H1 (cell line): Measurements from ENCODE around the gene KRCC1. TPM values are rescaled to one million over a fixed set of nuclear protein-coding genes. Genes with fewer than 3 reads are reported as not detected.

Source experiments
- CTCF ChIA-PET: fragments of 300-600 bp; sonication (Branson Sonifier 250); formaldehyde crosslinking; loops from one replicate; lab custom pipeline; 2021; ENCODE audit not compliant: partially characterized antibody; lab: Charles Lee
- POLR2A ChIA-PET: fragments of 300-600 bp; sonication (Branson Sonifier 250); formaldehyde crosslinking; loops from one replicate; lab custom pipeline; 2021; ENCODE audit warnings: inconsistent platforms; ENCODE audit not compliant: partially characterized antibody; lab: Charles Lee
- DNase-seq, 2 experiments: peaks; one replicate each; pipeline versions ENCODE4 v3.0.0 to v3.0.0-alpha.2; 2010 to 2022; ENCODE audit warnings: low spot score in 2 of 2, low read depth in 1 of 2, mixed read lengths in 1 of 2
- FAIRE-seq: peaks from 2 replicates; lab custom pipeline; 2011; peaks lifted over from hg19 to GRCh38; lab: Jason Lieb, UNC
- H2AFZ ChIP-seq: 2 replicates; pipeline ENCODE4 v1.8.1; 2012; ENCODE audit warnings: low read length, inconsistent platforms
- H2AK5ac ChIP-seq: 2 replicates; pipeline ENCODE4 v1.6.1; 2013; ENCODE audit warnings: low read depth, low read length
- H2BK120ac ChIP-seq: replicated peaks from 2 replicates; pipeline ENCODE3; 2013; ENCODE audit warnings: low read depth, low read length, inconsistent platforms
- H2BK12ac ChIP-seq: 2 replicates; pipeline ENCODE4 v1.6.1; 2013; ENCODE audit warnings: low read depth, low read length
- H2BK15ac ChIP-seq: 2 replicates; pipeline ENCODE4 v1.6.1; 2013; ENCODE audit warnings: low read length
- H2BK20ac ChIP-seq: 2 replicates; pipeline ENCODE4 v1.6.1; 2013; ENCODE audit warnings: low read length
- H2BK5ac ChIP-seq: 2 replicates; pipeline ENCODE4 v1.6.1; 2013; ENCODE audit warnings: low read depth, low read length
- H3K14ac ChIP-seq: 2 replicates; pipeline ENCODE4 v1.6.1; 2013; ENCODE audit warnings: inconsistent platforms; ENCODE audit not compliant: insufficient read length
- H3K18ac ChIP-seq: 2 replicates; pipeline ENCODE4 v1.6.1; 2013; ENCODE audit warnings: low read length; ENCODE audit errors: extremely low read depth
- H3K23ac ChIP-seq: 2 replicates; pipeline ENCODE4 v1.6.1; 2013; ENCODE audit warnings: inconsistent platforms; ENCODE audit not compliant: insufficient read length
- H3K23me2 ChIP-seq: 2 replicates; pipeline ENCODE4 v1.6.1; 2013; ENCODE audit warnings: low read depth, low read length
- H3K27ac ChIP-seq: 2 replicates; pipeline ENCODE4 v1.6.1; 2011; ENCODE audit warnings: low read depth, low read length, inconsistent platforms
- H3K27me3 ChIP-seq, 4 experiments: replicated peaks in 1 of 4; 1 replicate in 1 of 4; 2 replicates in 3 of 4; pipeline versions ENCODE4 v1.6.1 to v1.8.1; 2011 to 2013; ENCODE audit warnings: low read length in 3 of 4, mild to moderate bottlenecking in 3 of 4, inconsistent platforms in 2 of 4, mixed read lengths in 2 of 4, moderate library complexity in 1 of 4; ENCODE audit not compliant: control insufficient read depth in 3 of 4, insufficient read depth in 3 of 4; ENCODE audit errors: extremely low read depth in 1 of 4
- H3K36me3 ChIP-seq, 4 experiments: 2 replicates each; pipeline versions ENCODE4 v1.6.1 to v1.8.1; 2011 to 2013; ENCODE audit warnings: mild to moderate bottlenecking in 4 of 4, low read length in 3 of 4, moderate library complexity in 2 of 4, control low read depth in 1 of 4, inconsistent platforms in 1 of 4; ENCODE audit not compliant: insufficient read depth in 4 of 4, control insufficient read depth in 2 of 4
- H3K4ac ChIP-seq: replicated peaks from 2 replicates; pipeline ENCODE3; 2013; ENCODE audit warnings: low read length, low read depth, mixed read lengths, inconsistent platforms; ENCODE audit not compliant: insufficient read length
- H3K4me1 ChIP-seq, 4 experiments: replicated peaks in 1 of 4; 1 replicate in 1 of 4; 2 replicates in 3 of 4; pipeline versions ENCODE4 v1.6.1 to v1.8.1; 2011 to 2013; ENCODE audit warnings: low read length in 3 of 4, inconsistent platforms in 2 of 4, mixed read lengths in 1 of 4; ENCODE audit not compliant: insufficient read depth in 4 of 4, control insufficient read depth in 3 of 4
- H3K4me2 ChIP-seq, 2 experiments: 2 replicates each; pipeline versions ENCODE4 v1.6.1 to v1.8.1; 2011 to 2013; ENCODE audit warnings: low read depth in 2 of 2, low read length in 2 of 2, control low read depth in 1 of 2, inconsistent platforms in 1 of 2, mild to moderate bottlenecking in 1 of 2; ENCODE audit not compliant: insufficient read depth in 1 of 2
- H3K4me3 ChIP-seq, 4 experiments: fragments of 200-600, 300-600 bp in 1 of 4; sonication (generic), shearing (Covaris generic), sonication (Bioruptor Twin) in 1 of 4; 2 replicates each; pipeline versions ENCODE4 v1.5.1 to v1.8.1; 2011 to 2016; ENCODE audit warnings: low read length in 4 of 4, low read depth in 3 of 4, control low read depth in 2 of 4, inconsistent platforms in 2 of 4, mild to moderate bottlenecking in 2 of 4, mixed read lengths in 1 of 4, moderate library complexity in 1 of 4; ENCODE audit not compliant: insufficient read depth in 2 of 4; ENCODE audit errors: extremely low read depth in 1 of 4
- H3K56ac ChIP-seq: replicated peaks from 2 replicates; pipeline ENCODE3; 2013; ENCODE audit warnings: low read depth, mild to moderate bottlenecking, mixed read lengths, low read length, inconsistent platforms; ENCODE audit not compliant: insufficient read length
- H3K79me1 ChIP-seq: 2 replicates; pipeline ENCODE4 v1.6.1; 2013; ENCODE audit warnings: low read depth, low read length, control low read depth
- H3K79me2 ChIP-seq, 2 experiments: 2 replicates each; pipeline versions ENCODE4 v1.6.1 to v1.8.1; 2012 to 2013; ENCODE audit warnings: low read length in 2 of 2, mild to moderate bottlenecking in 2 of 2, inconsistent platforms in 1 of 2; ENCODE audit not compliant: insufficient read depth in 2 of 2, control insufficient read depth in 1 of 2
- H3K9ac ChIP-seq, 4 experiments: replicated peaks in 1 of 4; 1 replicate in 1 of 4; 2 replicates in 3 of 4; pipeline versions ENCODE4 v1.6.1 to v1.8.1; 2011 to 2013; ENCODE audit warnings: low read depth in 3 of 4, low read length in 3 of 4, control low read depth in 2 of 4, mild to moderate bottlenecking in 2 of 4, moderate library complexity in 2 of 4, inconsistent platforms in 1 of 4; ENCODE audit errors: extremely low read depth in 1 of 4
- H3K9me3 ChIP-seq, 2 experiments: 2 replicates each; pipeline versions ENCODE4 v1.6.1 to v1.8.1; 2012 to 2013; ENCODE audit warnings: mild to moderate bottlenecking in 2 of 2, moderate library complexity in 2 of 2, control low read depth in 1 of 2, inconsistent platforms in 1 of 2, low read depth in 1 of 2, low read length in 1 of 2, mixed read lengths in 1 of 2; ENCODE audit not compliant: insufficient read depth in 2 of 2
- H4K20me1 ChIP-seq, 2 experiments: replicated peaks in 1 of 2; 2 replicates each; pipeline versions ENCODE3 to v1.8.1; 2011 to 2013; ENCODE audit warnings: inconsistent platforms in 2 of 2, low read length in 2 of 2, mild to moderate bottlenecking in 1 of 2; ENCODE audit not compliant: insufficient read depth in 2 of 2, control insufficient read depth in 1 of 2
- H4K5ac ChIP-seq: 2 replicates; pipeline ENCODE4 v1.6.1; 2013; ENCODE audit warnings: low read length, low read depth, mixed read lengths, inconsistent platforms; ENCODE audit not compliant: insufficient read length
- H4K8ac ChIP-seq: 2 replicates; pipeline ENCODE4 v1.8.0; 2013; ENCODE audit warnings: mild to moderate bottlenecking, moderate library complexity, low read length, inconsistent platforms; ENCODE audit not compliant: insufficient read depth; ENCODE audit errors: extremely low read depth
- H4K91ac ChIP-seq: replicated peaks from 2 replicates; pipeline ENCODE3; 2013; ENCODE audit warnings: low read length, mixed read lengths, inconsistent platforms; ENCODE audit not compliant: insufficient read length
- ASH2L ChIP-seq: fragments of 200-600, 300-600 bp; sonication (generic); IDR thresholded peaks from one replicate; pipeline ENCODE4 v1.7.1; 2017; ENCODE audit warnings: low read length
- BACH1 ChIP-seq: IDR thresholded peaks from 2 replicates; pipeline ENCODE4 v1.6.1; 2012; ENCODE audit warnings: low read length, improper control_type of control experiment
- BCL11A ChIP-seq, 2 experiments: IDR thresholded peaks; one replicate each; pipeline ENCODE4 v1.6.1; 2011; ENCODE audit warnings: low read depth in 2 of 2, low read length in 2 of 2, mild to moderate bottlenecking in 2 of 2
- CBX8 ChIP-seq: fragments of 300-800, 300-1000 bp; sonication (generic); IDR thresholded peaks from 2 replicates; pipeline ENCODE4 v1.7.1; 2016; ENCODE audit warnings: low read depth, low read length, borderline replicate concordance
- EZH2 ChIP-seq: fragments of 200-600 bp; sonication (generic); IDR thresholded peaks from 2 replicates; pipeline ENCODE4 v1.7.1; 2012; ENCODE audit warnings: low read depth, mild to moderate bottlenecking, moderate library complexity, low read length, inconsistent platforms; ENCODE audit not compliant: severe bottlenecking
- HDAC2 ChIP-seq, 2 experiments: fragments of 300-600 bp in 1 of 2; sonication (generic) in 1 of 2; IDR thresholded peaks; 2 replicates each; pipeline ENCODE4 v1.6.1; 2011 to 2012; ENCODE audit warnings: low read depth in 2 of 2, low read length in 2 of 2, mild to moderate bottlenecking in 2 of 2, moderate library complexity in 2 of 2, borderline replicate concordance in 1 of 2, inconsistent platforms in 1 of 2
- HDAC6 ChIP-seq: IDR thresholded peaks from one replicate; pipeline ENCODE4 v1.7.1; 2012; ENCODE audit warnings: low read depth, mild to moderate bottlenecking, inconsistent platforms, low read length, moderate library complexity
- KDM1A ChIP-seq: fragments of 200-600, 300-600 bp; sonication (generic); IDR thresholded peaks from 2 replicates; pipeline ENCODE4 v1.7.1; 2016; ENCODE audit warnings: mild to moderate bottlenecking, low read length, borderline replicate concordance
- KDM5A ChIP-seq: fragments of 200-600 bp; IDR thresholded peaks from 2 replicates; pipeline ENCODE4 v1.7.1; 2012; ENCODE audit warnings: mild to moderate bottlenecking, low read length, inconsistent platforms, mixed read lengths
- ZNF274 ChIP-seq: IDR thresholded peaks from 2 replicates; pipeline ENCODE4 v1.7.0; 2012; ENCODE audit warnings: low read length, borderline replicate concordance; ENCODE audit errors: extremely low read depth
- WGBS, 2 experiments: shearing (Covaris generic) in 1 of 2; methylation state at CpG; one replicate each; pipeline versions ENCODE4 v1.1.6 to v1.1.7; 2013 to 2015; ENCODE audit warnings: low lambda C conversion rate in 2 of 2, mixed read lengths in 2 of 2, inconsistent platforms in 1 of 2, low coverage in 1 of 2, missing lambda C conversion rate in 1 of 2; ENCODE audit not compliant: insufficient replicate concordance in 2 of 2, insufficient coverage in 1 of 2, insufficient read length in 1 of 2; ENCODE audit errors: extremely low coverage in 1 of 2, missing lambda C conversion rate in 1 of 2; 5-methylcytosine and 5-hydroxymethylcytosine counted together
- polyA plus RNA-seq, 7 experiments: library from polyadenylated mRNA; depleted of rRNA in 3 of 7; stranded (reverse) in 5 of 7; unstranded in 2 of 7; fragments of >200 nt in 5 of 7; fragments of 200-250 nt in 2 of 7; gene quantifications; 1 replicate in 5 of 7; 2 replicates in 1 of 7; 4 replicates in 1 of 7; pipeline versions ENCODE4 v1.2.1 to v1.2.3, GENCODE V29; 2011 to 2013; ENCODE audit warnings: missing spikeins in 2 of 7, mixed read lengths in 2 of 7
- total RNA-seq: library from RNA; stranded (reverse); fragmentation: NEBNext Ultra II Directional; extraction: Animal tissue kit (Norgen Biotek cat#: 25700); gene quantifications from 2 replicates; pipeline ENCODE4 v1.2.1, GENCODE V29; 2021

Gene KRCC1
- total and polyA plus RNA-seq, 2 of the 8 experiments (the other 6 are each of a cell fraction or from before 2014, with no cell fraction given) = 5.1 to 8.5 TPM

- peaks cover 0 to 6% of the 10 kb centered on the region in 2 experiments for H4K20me1 ChIP-seq
- no peak overlapping the region for H2BK15ac ChIP-seq
- H4K8ac ChIP-seq = no peak overlapping the region
- H3K27ac ChIP-seq = no peak overlapping the region
- no peaks in the 10 kb centered on the region for H3K9me3 ChIP-seq
- no peak for TF ChIP-seq HDAC6
- TF ChIP-seq CBX8 = no peak
- no peak for TF ChIP-seq KDM5A
- no peak for TF ChIP-seq ASH2L
- TF ChIP-seq BACH1 = no peak
- no peak for TF ChIP-seq HDAC2 (IDR thresholded peaks at IDR 0.05; ENCODE audit: borderline replicate concordance in 1 of 2, low read depth in 2 of 2, low read length in 2 of 2)
- no peak for TF ChIP-seq ZNF274
- no peak for TF ChIP-seq KDM1A
- no peak for TF ChIP-seq EZH2
- TF ChIP-seq BCL11A (IDR thresholded peaks at IDR 0.05; ENCODE audit: low read depth in 2 of 2, low read length in 2 of 2) = no peak
- H3K79me2 ChIP-seq = peaks cover 3 to 17% of the 10 kb centered on the region in 2 experiments; a peak in 3 of 4 replicates
- H2BK20ac ChIP-seq = no peak overlapping the region
- H4K91ac ChIP-seq = no peak overlapping the region
- H3K9ac ChIP-seq = no peak overlapping the region
- H3K4me2 ChIP-seq = no peak overlapping the region
- 0 out of 2 replicates have a peak, but pooled peaks cover 1% of the 10 kb centered on the region for H3K79me1 ChIP-seq
- H2AK5ac ChIP-seq = no peak overlapping the region
- H2AFZ ChIP-seq = no peak overlapping the region
- no peak overlapping the region for H3K23ac ChIP-seq
- 91% methylated on average over 1 of the region's 1 CpG; no CpG with 5 or more reads in 1 of the 2 experiments for WGBS, 2 experiments
- no peak overlapping the region for H3K56ac ChIP-seq
- H3K27me3 ChIP-seq = no peaks in the 10 kb centered on the region
- no peak overlapping the region for H2BK120ac ChIP-seq
- H2BK5ac ChIP-seq = no peak overlapping the region
- no peak overlapping the region for H3K14ac ChIP-seq
- H3K4me3 ChIP-seq = no peak overlapping the region
- POLR2A ChIA-PET = interaction anchor here (1.7 to 2.1 kb wide), 2 partner anchors 12 to 32 kb away, joined by 5 to 9 read pairs; partner anchors contain the start of gene RNU2-63P
- H3K4me1 ChIP-seq = peaks cover 0 to 3% (median 3%) of the 10 kb centered on the region in 4 experiments; a peak in 4 of 7 replicates
- H4K5ac ChIP-seq = no peak overlapping the region
- FAIRE-seq (no peak), DNase-seq (no peak)
- H2BK12ac ChIP-seq = no peak overlapping the region
- H3K23me2 ChIP-seq = no peaks in the 10 kb centered on the region; the same call in 1 of the 2 replicates
- no peak overlapping the region for H3K18ac ChIP-seq
- no peak overlapping the region for H3K4ac ChIP-seq
- CTCF ChIA-PET = interaction anchor here (0.5 to 2.8 kb wide), 3 partner anchors 11 to 537 kb away, joined by 3 to 12 read pairs (median 8); no protein-coding TSS in a partner anchor
- peaks cover 0 to 12% (median 0%) of the 10 kb centered on the region in 4 experiments; a peak in 1 of 8 replicates for H3K36me3 ChIP-seq
Measured at GRCh38 chr2:88049622-88050021, 6.0 kb downstream of the KRCC1 start.
